GM10248 (cell line): Measurements from ENCODE around the gene BFSP1.

Experiments
- CTCF ChIA-PET: fragments of 300-600 bp; sonication (Branson Sonifier 250); formaldehyde crosslinking; extraction: SDS; loops from one replicate; lab custom pipeline; 2021; ENCODE audit warnings: antibody characterized with exemption; lab: Yijun Ruan, JAX
- POLR2A ChIA-PET: fragments of 350-650 bp; sonication (Branson Sonifier 250); formaldehyde crosslinking; extraction: SDS; loops from one replicate; lab custom pipeline; 2020; ENCODE audit warnings: antibody characterized with exemption; lab: Yijun Ruan, JAX
- DNase-seq: peaks from one replicate; pipeline ENCODE4 v3.0.0; 2012; ENCODE audit errors: extremely low spot score
- CTCF ChIP-seq: IDR thresholded peaks from 2 replicates; pipeline ENCODE4 v1.5.1; 2012; ENCODE audit warnings: mild to moderate bottlenecking, low read depth; ENCODE audit errors: extremely low read depth, missing control alignments, control extremely low read depth

BFSP1 gene

GRCh38 chr20:17558154-17558940, 27.2 kb upstream of the BFSP1 start:
- no peak for DNase-seq
- TF ChIP-seq CTCF, result no peak
- POLR2A ChIA-PET, result no interaction called here
- CTCF ChIA-PET, result no interaction called here

GRCh38 chr20:17557675-17558006, 26.5 kb upstream of the BFSP1 start:
- no peak for TF ChIP-seq CTCF
- ChIA-PET POLR2A (no interaction called here), CTCF (interaction anchor here (2.1 kb wide), 1 partner anchor 18 kb away, joined by 6 read pairs; no protein-coding TSS in a partner anchor)
- no peak for DNase-seq

GRCh38 chr20:17556837-17557674, 25.9 kb upstream of the BFSP1 start:
- no peak for DNase-seq
- CTCF ChIA-PET, result interaction anchor here (2.1 kb wide), 1 partner anchor 18 kb away, joined by 6 read pairs; no protein-coding TSS in a partner anchor
- no peak for TF ChIP-seq CTCF
- POLR2A ChIA-PET, result no interaction called here

- no peak for DNase-seq
- no peak for TF ChIP-seq CTCF
- CTCF ChIA-PET, result interaction anchor here (1.1 kb wide), 1 partner anchor 13 kb away, joined by 3 read pairs; no protein-coding TSS in a partner anchor
- POLR2A ChIA-PET, result no interaction called here
Observed at GRCh38 chr20:17555106-17555505, 23.9 kb upstream of the BFSP1 start.

GRCh38 chr20:17549131-17549530, 18.0 kb upstream of the BFSP1 start:
- no peak for DNase-seq
- no peak for TF ChIP-seq CTCF
- ChIA-PET CTCF (no interaction called here), POLR2A (no interaction called here)

- POLR2A ChIA-PET, result no interaction called here
- CTCF ChIA-PET, result no interaction called here
- no peak for TF ChIP-seq CTCF
- DNase-seq, result no peak
Observed at GRCh38 chr20:17545127-17545526, 13.9 kb upstream of the BFSP1 start.
